Uterus (tissue), 4 donors: ENCODE results near the gene CAMTA1. TPM values are rescaled to one million over a fixed set of nuclear protein-coding genes. Genes with fewer than 3 reads are reported as not detected.

ENCODE experiments used
- DNase-seq, 2 donors: peaks; one replicate each; pipeline ENCODE4 v3.0.0-alpha.2; 2019 to 2020
- H3K27ac ChIP-seq, 2 donors: fragments of 200-600 bp; sonication (generic); 1 replicate in 1 of 2; 2 replicates in 1 of 2; pipeline ENCODE4 v1.5.1; 2016 to 2018
- H3K27me3 ChIP-seq, 2 donors: fragments of 200-600 bp; sonication (generic); one replicate each; pipeline ENCODE4 v1.5.1; 2018 to 2019; ENCODE audit warnings: control low read depth in 1 of 2
- H3K36me3 ChIP-seq, 2 donors: fragments of 200-600 bp; sonication (generic); one replicate each; pipeline ENCODE4 v1.5.1; 2019; ENCODE audit warnings: control low read depth in 1 of 2
- H3K4me1 ChIP-seq, 2 donors: fragments of 200-600 bp; sonication (generic); one replicate each; pipeline ENCODE4 v1.5.1; 2018 to 2019; ENCODE audit warnings: control low read depth in 1 of 2
- H3K4me3 ChIP-seq, 2 donors: fragments of 200-600 bp; sonication (generic); 1 replicate in 1 of 2; 2 replicates in 1 of 2; pipeline ENCODE4 v1.5.1; 2018 to 2019; ENCODE audit warnings: mild to moderate bottlenecking in 1 of 2
- H3K9me3 ChIP-seq, 2 donors: fragments of 200-600 bp; sonication (generic); one replicate each; pipeline ENCODE4 v1.5.1; 2019; ENCODE audit warnings: control low read depth in 1 of 2
- POLR2A ChIP-seq, 2 donors: fragments of 450-650 bp; IDR thresholded peaks; one replicate each; pipeline ENCODE4 v1.6.1; 2016; ENCODE audit warnings: antibody characterized with exemption in 2 of 2, mild to moderate bottlenecking in 1 of 2, moderate library complexity in 1 of 2
- intact Hi-C: fragments of 100-400 bp; cut with DNase I; formaldehyde crosslinking; loops from one replicate; pipeline ENCODE4 v1.15.1; 2023; ENCODE audit warnings: low total_unique reads
- total RNA-seq, 4 donors: library from RNA; depleted of rRNA in 3 of 4; stranded (reverse); fragments of >200 nt in 3 of 4; gene quantifications; one replicate each; pipeline versions ENCODE4 v1.1.0 to v1.2.4, GENCODE V29; 2014 to 2023
- TF ChIP-seq, protein P1 (sequence below), 4 experiments: fragments of 200-600 bp in 2 of 4; fragments of 450-650 bp in 2 of 4; sonication (generic) in 2 of 4; IDR thresholded peaks; one replicate each; pipeline ENCODE4 v1.5.1; 2016 to 2019; ENCODE audit warnings: antibody characterized with exemption in 4 of 4, mild to moderate bottlenecking in 2 of 4, moderate library complexity in 1 of 4
- donor health status: DM: yes; HTN: yes; CAD: no.

CAMTA1 gene
- total RNA-seq, 4 donors from 2014 or later, result 29.7 to 427 (median 64.8) TPM

DNA sequence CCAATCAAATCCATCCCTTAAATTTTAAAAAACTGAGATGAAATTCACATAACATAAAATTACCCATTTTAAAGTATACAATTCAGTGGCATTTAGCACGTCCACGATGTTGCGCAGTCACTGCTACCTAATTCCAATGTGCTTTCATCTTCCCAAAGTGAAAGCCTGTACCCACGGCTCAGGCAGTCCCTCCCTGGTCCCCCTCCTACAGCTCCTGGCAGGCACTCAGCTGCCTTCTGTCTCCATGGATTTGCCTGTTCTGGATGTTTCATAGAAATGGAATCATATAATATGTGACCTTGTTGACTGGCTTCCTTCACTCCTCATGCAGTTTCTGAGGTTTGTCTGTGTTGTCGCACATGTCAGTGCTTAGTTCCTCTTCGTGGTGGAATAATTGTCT is 386.3 kb downstream of the CAMTA1 start:
- TF ChIP-seq, protein P1, sequence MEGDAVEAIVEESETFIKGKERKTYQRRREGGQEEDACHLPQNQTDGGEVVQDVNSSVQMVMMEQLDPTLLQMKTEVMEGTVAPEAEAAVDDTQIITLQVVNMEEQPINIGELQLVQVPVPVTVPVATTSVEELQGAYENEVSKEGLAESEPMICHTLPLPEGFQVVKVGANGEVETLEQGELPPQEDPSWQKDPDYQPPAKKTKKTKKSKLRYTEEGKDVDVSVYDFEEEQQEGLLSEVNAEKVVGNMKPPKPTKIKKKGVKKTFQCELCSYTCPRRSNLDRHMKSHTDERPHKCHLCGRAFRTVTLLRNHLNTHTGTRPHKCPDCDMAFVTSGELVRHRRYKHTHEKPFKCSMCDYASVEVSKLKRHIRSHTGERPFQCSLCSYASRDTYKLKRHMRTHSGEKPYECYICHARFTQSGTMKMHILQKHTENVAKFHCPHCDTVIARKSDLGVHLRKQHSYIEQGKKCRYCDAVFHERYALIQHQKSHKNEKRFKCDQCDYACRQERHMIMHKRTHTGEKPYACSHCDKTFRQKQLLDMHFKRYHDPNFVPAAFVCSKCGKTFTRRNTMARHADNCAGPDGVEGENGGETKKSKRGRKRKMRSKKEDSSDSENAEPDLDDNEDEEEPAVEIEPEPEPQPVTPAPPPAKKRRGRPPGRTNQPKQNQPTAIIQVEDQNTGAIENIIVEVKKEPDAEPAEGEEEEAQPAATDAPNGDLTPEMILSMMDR (IDR thresholded peaks at IDR 0.05), result no peak
- no peak for TF ChIP-seq POLR2A (IDR thresholded peaks at IDR 0.05)
- Histone ChIP-seq H3K27me3 (no peaks in the 10 kb centered on the region), H3K27ac (no peak overlapping the region), H3K4me1 (no peaks in the 10 kb centered on the region), H3K36me3 (no peaks in the 10 kb centered on the region), H3K9me3 (no peaks in the 10 kb centered on the region), H3K4me3 (no peak overlapping the region)
- intact Hi-C loops, result no loop called here
- no peak for DNase-seq

DNA sequence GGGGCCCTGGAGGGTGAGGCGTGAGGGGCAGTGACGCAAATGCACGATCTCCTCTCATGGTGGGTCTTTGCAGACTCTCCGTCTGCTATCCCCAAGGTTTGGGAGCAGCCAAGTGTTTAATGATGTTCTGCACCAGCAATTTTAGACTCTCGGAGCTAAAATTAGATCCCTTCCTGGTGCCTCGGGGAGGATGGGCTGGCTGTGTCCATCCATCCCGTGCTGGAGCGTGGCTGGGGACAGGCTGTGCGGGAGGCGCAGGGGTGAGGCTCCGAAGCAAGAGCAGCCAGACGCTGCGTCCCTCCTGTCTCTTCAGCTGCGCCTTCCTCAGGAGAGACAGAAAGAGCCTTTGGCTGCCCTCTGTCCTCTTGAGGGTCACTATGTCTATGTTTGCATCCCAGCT is 387.6 kb downstream of the CAMTA1 start:
- no peaks in the 10 kb centered on the region for H3K9me3 ChIP-seq
- H3K4me1 ChIP-seq, result no peaks in the 10 kb centered on the region
- TF ChIP-seq POLR2A (IDR thresholded peaks at IDR 0.05), result no peak
- no peaks in the 10 kb centered on the region for H3K27me3 ChIP-seq
- no peak overlapping the region for H3K27ac ChIP-seq
- intact Hi-C loops, result no loop called here
- H3K4me3 ChIP-seq, result no peak overlapping the region
- no peak for DNase-seq
- H3K36me3 ChIP-seq, result no peaks in the 10 kb centered on the region

DNA sequence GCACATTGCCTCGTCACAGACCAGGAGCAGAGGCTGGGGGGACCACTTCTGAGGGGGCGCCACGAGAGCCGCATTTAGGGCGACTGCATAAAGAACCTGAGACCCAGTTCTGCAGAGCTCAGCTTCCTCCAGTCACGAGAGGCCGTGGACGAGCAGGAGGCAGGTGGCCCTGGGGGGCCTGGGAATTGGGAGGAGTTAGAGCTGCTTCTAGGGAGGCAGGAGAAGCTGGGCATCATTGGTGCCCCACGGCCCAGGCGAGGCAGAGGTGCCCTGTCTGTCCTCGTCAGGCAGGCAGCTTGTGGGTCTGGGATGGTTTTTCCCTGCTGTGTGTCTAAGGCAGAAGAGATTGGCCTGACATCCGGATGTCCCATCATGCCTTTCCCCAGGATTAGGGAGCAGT is 389.3 kb downstream of the CAMTA1 start:
- Histone ChIP-seq H3K9me3 (no peaks in the 10 kb centered on the region), H3K36me3 (no peaks in the 10 kb centered on the region), H3K27me3 (no peaks in the 10 kb centered on the region), H3K27ac (no peak overlapping the region), H3K4me1 (no peaks in the 10 kb centered on the region), H3K4me3 (no peak overlapping the region)
- no peak for DNase-seq
- TF ChIP-seq, protein P1 (IDR thresholded peaks at IDR 0.05), result no peak
- no peak for TF ChIP-seq POLR2A (IDR thresholded peaks at IDR 0.05)
- intact Hi-C loops, result no loop called here

DNA sequence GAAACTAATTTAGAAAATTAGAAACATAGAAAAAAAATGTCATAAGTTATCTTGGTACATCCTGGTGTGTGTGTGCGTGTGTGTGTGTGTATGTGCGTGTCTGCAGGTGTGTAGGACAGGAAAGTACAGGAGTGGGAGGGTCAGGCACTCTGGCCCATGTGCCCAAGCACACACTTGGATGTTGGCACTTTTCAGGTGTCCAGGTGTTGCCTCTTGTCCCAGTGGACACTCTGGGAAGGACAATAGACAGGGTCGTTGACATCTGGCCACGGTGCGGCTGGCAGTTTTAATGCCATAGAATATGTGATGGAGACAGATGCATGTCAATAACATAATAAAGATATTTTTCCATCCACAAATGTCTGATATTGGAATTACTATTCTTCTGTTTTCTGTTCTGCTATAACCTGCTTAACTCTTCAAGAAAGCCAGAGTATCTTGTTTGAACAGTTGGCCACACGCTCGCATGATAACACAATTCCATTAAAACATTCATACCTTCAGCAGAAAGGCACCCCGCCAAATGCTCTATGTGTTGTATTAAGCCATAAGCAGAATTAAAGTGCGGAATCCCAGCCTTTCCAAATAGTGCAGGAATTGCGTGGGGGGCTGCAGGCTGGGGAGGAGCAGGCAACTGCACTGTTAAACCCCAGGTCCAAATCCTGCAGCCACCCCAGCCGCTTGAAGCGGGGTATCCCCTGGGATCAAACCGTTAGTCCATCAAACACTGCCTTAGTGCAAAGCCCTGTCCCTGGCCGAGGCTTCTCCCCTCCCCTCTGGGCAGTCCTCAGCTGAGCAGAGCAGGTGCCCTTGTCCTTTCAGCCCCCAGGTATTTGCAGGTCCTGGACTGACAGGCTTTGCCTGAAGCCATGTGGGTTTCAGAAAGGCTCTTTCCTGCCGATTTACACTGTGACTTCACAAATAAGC is 390.0 kb downstream of the CAMTA1 start:
- H3K27ac ChIP-seq, result no peak overlapping the region
- H3K36me3 ChIP-seq, result no peaks in the 10 kb centered on the region
- DNase-seq, result no peak
- H3K27me3 ChIP-seq, result no peaks in the 10 kb centered on the region
- no peak overlapping the region for H3K4me3 ChIP-seq
- intact Hi-C loops, result no loop called here
- TF ChIP-seq, protein P1 (IDR thresholded peaks at IDR 0.05), result no peak
- TF ChIP-seq POLR2A (IDR thresholded peaks at IDR 0.05), result no peak
- no peaks in the 10 kb centered on the region for H3K4me1 ChIP-seq
- H3K9me3 ChIP-seq, result no peaks in the 10 kb centered on the region

DNA sequence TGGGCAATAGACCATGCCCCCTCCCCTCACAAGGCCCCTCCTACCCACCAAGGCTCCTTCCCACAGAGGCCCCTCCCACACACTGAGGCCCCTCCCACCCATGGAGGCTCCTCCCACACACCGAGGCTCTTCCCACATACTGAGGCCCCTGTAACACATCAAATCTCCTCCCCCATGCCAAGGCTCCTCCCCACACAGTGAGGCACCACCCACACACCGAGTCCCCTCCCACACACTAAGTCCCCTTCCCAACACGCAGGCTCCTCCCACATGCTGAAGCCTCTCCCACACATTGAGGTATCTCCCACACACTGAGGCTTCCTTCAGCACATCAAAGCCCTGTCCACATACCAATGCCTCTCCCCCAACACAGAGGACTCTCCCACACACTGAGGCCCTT is 391.8 kb downstream of the CAMTA1 start:
- Histone ChIP-seq H3K27ac (no peak overlapping the region), H3K9me3 (peaks cover 0 to 4% of the 10 kb centered on the region in 2 donors), H3K4me1 (no peaks in the 10 kb centered on the region), H3K4me3 (no peak overlapping the region), H3K27me3 (no peaks in the 10 kb centered on the region), H3K36me3 (no peaks in the 10 kb centered on the region)
- intact Hi-C loops, result no loop called here
- DNase-seq, result no peak
- no peak for TF ChIP-seq POLR2A (IDR thresholded peaks at IDR 0.05)
- TF ChIP-seq, protein P1 (IDR thresholded peaks at IDR 0.05), result no peak
